GM18517 (cell line): ENCODE data around the gene BCL2L1.

Experiments used
- ATAC-seq: cut with Tn5 transposase; IDR thresholded peaks from one replicate; pipeline ENCODE4 v1.9.1; 2021; ENCODE audit warnings: mild to moderate bottlenecking, moderate library complexity; ENCODE audit not compliant: unreplicated experiment

BCL2L1 gene

GRCh38 chr20:31615416-31615815 lies 107.3 kb downstream of the BCL2L1 start:
- ATAC-seq: no peak
